ENCODE results near the gene MSH2.
"Not testable (repeated sequence)": the region's sequence is repeated elsewhere in the genome, so short reads cannot be mapped to it uniquely, and the experiment has no call there.

MSH2 gene

DNA sequence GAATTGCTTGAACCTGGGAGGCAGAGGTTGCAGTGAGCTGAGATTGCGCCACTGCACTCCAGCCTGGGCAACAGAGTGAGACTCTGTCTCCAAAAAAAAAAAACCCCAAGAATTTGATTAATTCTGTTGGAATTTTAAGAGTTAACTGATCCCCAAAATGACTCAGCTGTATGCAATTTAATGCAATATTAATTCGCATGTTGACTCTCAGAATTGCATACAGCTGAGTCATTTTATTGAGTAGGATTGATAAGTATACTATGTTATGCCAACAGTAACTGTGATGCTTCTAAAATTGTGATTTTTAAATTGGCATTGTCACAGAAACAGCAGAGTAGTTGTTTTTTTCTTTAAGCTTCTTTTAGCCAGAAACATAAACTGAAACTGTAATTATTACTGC, 19.6 kb downstream of the MSH2 start:
- no peak overlapping the region for H3K4me3 ChIP-seq
- peaks cover 57% of the 10 kb centered on the region for H3K36me3 ChIP-seq (ENCODE audit: insufficient read depth, low read length)
- no peak for DNase-seq (ENCODE audit: low read depth, low spot score)

DNA sequence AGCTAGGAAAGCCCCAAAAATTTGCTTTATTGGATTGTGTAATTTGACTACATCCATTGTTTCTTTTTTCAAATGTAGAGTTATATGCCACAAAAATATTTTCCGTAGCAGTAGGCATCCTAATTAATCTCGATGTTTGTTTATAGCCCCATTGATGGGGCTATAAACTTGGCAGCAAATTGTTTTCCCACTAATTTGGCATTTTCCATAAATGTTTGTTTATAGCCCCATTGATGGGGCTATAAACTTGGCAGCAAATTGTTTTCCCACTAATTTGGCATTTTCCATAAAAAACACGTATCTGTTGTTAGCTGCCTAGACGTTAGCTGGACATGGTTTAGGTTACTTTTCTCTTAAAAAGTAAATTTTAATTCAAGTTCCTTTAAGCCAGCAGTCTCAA, 23.8 kb downstream of the MSH2 start:
- Histone ChIP-seq H3K4me3 (no peak overlapping the region), H3K36me3 (ENCODE audit: insufficient read depth, low read length) (peaks cover 52% of the 10 kb centered on the region), H3K9ac (ENCODE audit: insufficient read length) (no peak overlapping the region), H3K9me3 (ENCODE audit: low read depth, low read length) (no peaks in the 10 kb centered on the region), H3K27ac (no peak overlapping the region)
- TF ChIP-seq FOXP2 (optimal IDR thresholded peaks at IDR 0.05; ENCODE audit: control extremely low read depth, extremely low read length, insufficient read depth) (no peak), POLR2AphosphoS5 (IDR thresholded peaks at IDR 0.05; ENCODE audit: borderline replicate concordance, low read depth, low read length) (no peak), EZH2 (IDR thresholded peaks at IDR 0.05) (no peak)
- DNase-seq (ENCODE audit: low read depth, low spot score), result no peak

More for the DNA sequence above, 19.6 kb downstream of the MSH2 start:
- no peaks in the 10 kb centered on the region for H3K9me3 ChIP-seq (ENCODE audit: low read depth, low read length)
- TF ChIP-seq EZH2 (IDR thresholded peaks at IDR 0.05) (no peak), POLR2AphosphoS5 (IDR thresholded peaks at IDR 0.05; ENCODE audit: borderline replicate concordance, low read depth, low read length) (no peak), FOXP2 (optimal IDR thresholded peaks at IDR 0.05; ENCODE audit: control extremely low read depth, extremely low read length, insufficient read depth) (no peak)
- H3K27ac ChIP-seq, result peak overlapping the region; percentile 46; the same call in 1 of the 2 replicates
- no peak overlapping the region for H3K9ac ChIP-seq (ENCODE audit: insufficient read length)

DNA sequence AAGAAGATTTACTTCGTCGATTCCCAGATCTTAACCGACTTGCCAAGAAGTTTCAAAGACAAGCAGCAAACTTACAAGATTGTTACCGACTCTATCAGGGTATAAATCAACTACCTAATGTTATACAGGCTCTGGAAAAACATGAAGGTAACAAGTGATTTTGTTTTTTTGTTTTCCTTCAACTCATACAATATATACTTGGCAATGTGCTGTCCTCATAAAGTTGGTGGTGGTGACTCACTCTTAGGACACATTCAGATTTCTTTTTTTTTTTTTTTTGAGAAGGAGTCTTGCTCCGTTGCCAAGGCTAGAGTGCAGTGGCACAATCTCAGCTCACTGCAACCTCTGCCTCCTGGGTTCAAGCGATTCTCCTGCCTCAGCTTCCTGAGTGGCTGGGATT, 26.8 kb downstream of the MSH2 start:
- H3K36me3 ChIP-seq (ENCODE audit: insufficient read depth, low read length), result peaks cover 27% of the 10 kb centered on the region
- no peak overlapping the region for H3K9ac ChIP-seq (ENCODE audit: insufficient read length)
- H3K4me3 ChIP-seq, result no peak overlapping the region
- TF ChIP-seq POLR2AphosphoS5 (IDR thresholded peaks at IDR 0.05; ENCODE audit: borderline replicate concordance, low read depth, low read length) (no peak), EZH2 (IDR thresholded peaks at IDR 0.05) (no peak), FOXP2 (optimal IDR thresholded peaks at IDR 0.05; ENCODE audit: control extremely low read depth, extremely low read length, insufficient read depth) (no peak)
- no peaks in the 10 kb centered on the region for H3K9me3 ChIP-seq (ENCODE audit: low read depth, low read length)
- no peak overlapping the region for H3K27ac ChIP-seq
- no peak for DNase-seq (ENCODE audit: low read depth, low spot score)

DNA sequence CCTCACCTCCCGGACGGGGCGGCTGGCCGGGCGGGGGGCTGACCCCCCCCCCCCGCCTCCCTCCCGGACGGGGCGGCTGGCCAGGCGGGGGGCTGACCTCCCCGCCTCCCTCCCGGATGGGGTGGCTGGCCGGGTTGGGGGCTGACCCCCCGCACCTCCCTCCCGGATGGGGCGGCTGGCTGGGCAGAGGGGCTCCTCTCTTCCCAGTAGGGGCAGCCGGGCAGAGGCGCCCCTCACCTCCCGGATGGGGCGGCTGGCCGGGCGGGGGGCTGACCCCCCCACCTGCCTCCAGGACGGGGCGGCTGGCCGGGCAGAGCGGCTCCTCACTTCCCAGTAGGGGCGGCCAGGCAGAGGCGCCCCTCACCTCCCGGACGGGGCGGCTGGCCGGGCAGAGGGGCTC, 30.1 kb downstream of the MSH2 start:
- H3K36me3 ChIP-seq (ENCODE audit: insufficient read depth, low read length), result peaks cover 25% of the 10 kb centered on the region
- H3K27ac ChIP-seq; H3K4me3 ChIP-seq; DNase-seq (ENCODE audit: low read depth, low spot score); H3K9ac ChIP-seq (ENCODE audit: insufficient read length); H3K9me3 ChIP-seq (ENCODE audit: low read depth, low read length): not testable (repeated sequence)

DNA sequence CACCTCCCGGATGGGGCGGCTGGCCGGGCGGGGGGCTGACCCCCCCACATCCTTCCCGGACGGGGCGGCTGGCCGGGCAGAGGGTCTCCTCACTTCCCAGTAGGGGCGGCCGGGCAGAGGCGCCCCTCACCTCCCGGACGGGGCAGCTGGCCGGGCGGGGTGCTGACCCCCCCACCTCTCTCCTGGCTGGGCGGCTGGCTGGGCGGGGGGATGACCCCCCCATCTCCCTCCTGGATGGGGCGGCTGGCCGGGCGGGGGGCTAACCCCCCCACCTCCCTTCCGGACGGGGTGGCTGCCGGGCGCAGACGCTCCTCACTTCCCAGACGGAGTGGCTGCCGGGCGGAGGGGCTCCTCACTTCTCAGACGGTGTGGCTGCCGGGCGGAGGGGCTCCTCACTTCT, 30.5 kb downstream of the MSH2 start:
- not testable (repeated sequence) for H3K4me3 ChIP-seq; H3K9ac ChIP-seq (ENCODE audit: insufficient read length); H3K9me3 ChIP-seq (ENCODE audit: low read depth, low read length); H3K27ac ChIP-seq; DNase-seq (ENCODE audit: low read depth, low spot score)
- peaks cover 29% of the 10 kb centered on the region for H3K36me3 ChIP-seq (ENCODE audit: insufficient read depth, low read length)

DNA sequence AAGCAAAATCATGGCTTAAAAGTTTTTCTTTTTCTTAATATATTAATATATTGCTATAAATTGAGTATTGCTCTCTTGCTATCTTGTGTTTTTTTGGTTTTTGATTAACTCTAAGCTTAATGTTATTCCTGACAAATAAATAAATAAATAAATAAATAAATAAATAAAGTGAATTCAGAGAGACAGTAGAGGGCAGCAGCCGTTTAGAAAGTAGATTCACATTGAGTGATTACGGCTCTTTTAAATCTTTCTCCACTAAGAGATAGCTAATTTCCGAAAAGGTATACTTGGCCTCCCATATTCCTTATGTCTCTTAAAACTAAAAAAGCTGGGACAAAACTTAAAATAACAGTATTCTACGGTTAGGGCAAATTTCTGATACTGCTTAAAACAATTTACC, 34.3 kb downstream of the MSH2 start:
- no peak overlapping the region for H3K9ac ChIP-seq (ENCODE audit: insufficient read length)
- TF ChIP-seq EZH2 (IDR thresholded peaks at IDR 0.05), result no peak
- TF ChIP-seq POLR2AphosphoS5 (IDR thresholded peaks at IDR 0.05; ENCODE audit: borderline replicate concordance, low read depth, low read length), result no peak
- no peak for TF ChIP-seq FOXP2 (optimal IDR thresholded peaks at IDR 0.05; ENCODE audit: control extremely low read depth, extremely low read length, insufficient read depth)
- peaks cover 24% of the 10 kb centered on the region for H3K36me3 ChIP-seq (ENCODE audit: insufficient read depth, low read length)
- no peak overlapping the region for H3K4me3 ChIP-seq
- no peak for DNase-seq (ENCODE audit: low read depth, low spot score)
- no peak overlapping the region for H3K27ac ChIP-seq
- H3K9me3 ChIP-seq (ENCODE audit: low read depth, low read length), result no peaks in the 10 kb centered on the region

DNA sequence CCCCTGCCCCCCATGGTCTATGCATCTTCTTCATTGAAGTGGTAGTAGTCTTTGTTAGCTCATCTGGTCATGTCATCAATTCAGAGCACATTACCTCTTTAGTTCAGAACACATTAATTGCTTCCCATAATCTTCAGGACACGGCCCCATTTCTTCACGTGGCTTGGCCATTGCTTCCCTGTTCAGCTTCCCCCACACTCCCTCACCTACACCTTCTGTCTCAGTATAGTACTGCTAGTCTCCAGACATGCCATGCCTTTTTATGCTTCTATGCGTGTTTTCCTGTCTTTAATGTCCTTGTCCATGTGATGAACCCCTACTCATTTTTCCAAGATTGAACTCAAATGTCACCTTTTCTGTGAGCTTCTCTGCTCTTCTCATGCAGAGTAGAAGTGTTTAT, 35.1 kb downstream of the MSH2 start:
- no peak overlapping the region for H3K4me3 ChIP-seq
- no peak overlapping the region for H3K9ac ChIP-seq (ENCODE audit: insufficient read length)
- DNase-seq (ENCODE audit: low read depth, low spot score), result no peak
- peaks cover 30% of the 10 kb centered on the region for H3K36me3 ChIP-seq (ENCODE audit: insufficient read depth, low read length)
- H3K9me3 ChIP-seq (ENCODE audit: low read depth, low read length), result no peaks in the 10 kb centered on the region
- H3K27ac ChIP-seq, result no peak overlapping the region
- TF ChIP-seq POLR2AphosphoS5 (IDR thresholded peaks at IDR 0.05; ENCODE audit: borderline replicate concordance, low read depth, low read length) (no peak), EZH2 (IDR thresholded peaks at IDR 0.05) (no peak), FOXP2 (optimal IDR thresholded peaks at IDR 0.05; ENCODE audit: control extremely low read depth, extremely low read length, insufficient read depth) (no peak)

DNA sequence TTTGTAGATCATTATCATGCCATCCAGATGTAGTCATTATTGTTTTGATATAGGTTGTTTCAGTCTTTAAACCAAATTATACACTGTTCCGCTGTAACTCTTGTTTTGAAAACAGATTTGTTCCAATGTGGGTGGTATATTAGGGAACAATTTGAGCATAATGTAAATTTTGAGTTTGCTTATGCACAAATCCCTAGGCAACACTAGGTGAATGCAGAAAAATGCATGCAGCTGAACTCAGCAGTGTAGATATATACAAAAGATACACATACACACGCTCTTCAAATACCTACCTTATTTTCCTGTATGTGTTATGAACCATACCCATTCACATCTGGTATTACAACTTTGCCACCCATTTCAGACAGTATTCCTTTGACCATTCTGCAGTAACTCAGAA, 35.8 kb downstream of the MSH2 start:
- DNase-seq (ENCODE audit: low read depth, low spot score), result no peak
- H3K9ac ChIP-seq (ENCODE audit: insufficient read length), result no peak overlapping the region
- H3K9me3 ChIP-seq (ENCODE audit: low read depth, low read length), result no peaks in the 10 kb centered on the region
- no peak overlapping the region for H3K4me3 ChIP-seq
- no peak for TF ChIP-seq EZH2 (IDR thresholded peaks at IDR 0.05)
- no peak for TF ChIP-seq FOXP2 (optimal IDR thresholded peaks at IDR 0.05; ENCODE audit: control extremely low read depth, extremely low read length, insufficient read depth)
- no peak for TF ChIP-seq POLR2AphosphoS5 (IDR thresholded peaks at IDR 0.05; ENCODE audit: borderline replicate concordance, low read depth, low read length)
- peaks cover 35% of the 10 kb centered on the region for H3K36me3 ChIP-seq (ENCODE audit: insufficient read depth, low read length)
- no peak overlapping the region for H3K27ac ChIP-seq

DNA sequence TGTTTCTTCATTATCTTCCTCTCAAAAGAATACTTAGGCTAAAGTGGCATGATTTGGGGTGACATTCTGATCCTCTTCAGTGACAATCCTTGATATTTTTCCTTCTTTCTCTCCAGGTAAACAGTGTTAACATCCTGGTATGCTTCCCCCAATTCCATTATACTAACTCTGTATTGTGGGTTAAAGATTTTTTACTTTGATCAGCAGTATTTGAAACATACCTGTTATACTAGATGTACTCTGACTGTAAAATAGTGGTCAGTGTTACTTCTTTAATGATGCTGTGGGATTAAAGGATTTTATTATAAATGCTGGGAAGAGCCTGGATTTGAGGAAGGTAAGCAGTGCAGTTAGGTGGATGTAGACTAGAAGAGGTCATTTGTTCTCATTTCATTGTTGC, 48.8 kb downstream of the MSH2 start:
- Histone ChIP-seq H3K9ac (ENCODE audit: insufficient read length) (no peak overlapping the region), H3K27ac (no peak overlapping the region), H3K9me3 (ENCODE audit: low read depth, low read length) (no peaks in the 10 kb centered on the region), H3K4me3 (no peak overlapping the region), H3K36me3 (ENCODE audit: insufficient read depth, low read length) (peaks cover 31% of the 10 kb centered on the region)
- TF ChIP-seq EZH2 (IDR thresholded peaks at IDR 0.05), result no peak
- no peak for TF ChIP-seq FOXP2 (optimal IDR thresholded peaks at IDR 0.05; ENCODE audit: control extremely low read depth, extremely low read length, insufficient read depth)
- no peak for TF ChIP-seq POLR2AphosphoS5 (IDR thresholded peaks at IDR 0.05; ENCODE audit: borderline replicate concordance, low read depth, low read length)
- DNase-seq (ENCODE audit: low read depth, low spot score), result no peak

All from SK-N-MC (cell line).